Measurements from ENCODE around the gene CHAD.

CHAD gene

GRCh38 chr17:50493744-50494143, 25.1 kb upstream of the CHAD start:
- no peaks in the 10 kb centered on the region for H3K79me2 ChIP-seq (ENCODE audit: insufficient read depth, low read length)
- no peaks in the 10 kb centered on the region for H3K36me3 ChIP-seq (ENCODE audit: insufficient read depth, low read length)
- TF ChIP-seq EZH2phosphoT487 (IDR thresholded peaks at IDR 0.05; ENCODE audit: borderline replicate concordance) (no peak), CTCF (conservative IDR thresholded peaks at IDR 0.05; ENCODE audit: low read length) (no peak)
- no peaks in the 10 kb centered on the region for H3K4me1 ChIP-seq (ENCODE audit: insufficient read depth, low read length, poor library complexity, severe bottlenecking)
- no peaks in the 10 kb centered on the region for H3K27me3 ChIP-seq (ENCODE audit: insufficient read depth, low read length, poor library complexity, severe bottlenecking)
- H3F3A ChIP-seq (ENCODE audit: low read depth) = no peaks in the 10 kb centered on the region
- H3K9me3 ChIP-seq (ENCODE audit: insufficient read depth, low read depth, low read length) = no peaks in the 10 kb centered on the region
- H3K9me2 ChIP-seq (replicated peaks; ENCODE audit: low read depth, low read length) = no peaks in the 10 kb centered on the region
- no peak overlapping the region for H3K9ac ChIP-seq (ENCODE audit: low read depth, low read length, poor library complexity, severe bottlenecking)
- no peak overlapping the region for H3K4me2 ChIP-seq (ENCODE audit: low read depth, low read length, poor library complexity, severe bottlenecking)
- no peaks in the 10 kb centered on the region for H4K20me1 ChIP-seq (ENCODE audit: insufficient read depth, low read length, poor library complexity, severe bottlenecking)
- H3K4me3 ChIP-seq (ENCODE audit: low read length, poor library complexity, severe bottlenecking) = no peak overlapping the region
- H2AFZ ChIP-seq (ENCODE audit: low read length) = no peak overlapping the region

GRCh38 chr17:50492214-50492613, 23.5 kb upstream of the CHAD start:
- H3K9ac ChIP-seq (ENCODE audit: low read depth, low read length, poor library complexity, severe bottlenecking) = no peak overlapping the region
- no peaks in the 10 kb centered on the region for H3K79me2 ChIP-seq (ENCODE audit: insufficient read depth, low read length)
- H3K9me3 ChIP-seq (ENCODE audit: insufficient read depth, low read depth, low read length) = no peaks in the 10 kb centered on the region
- no peaks in the 10 kb centered on the region for H3K36me3 ChIP-seq (ENCODE audit: insufficient read depth, low read length)
- no peak overlapping the region for H3K4me2 ChIP-seq (ENCODE audit: low read depth, low read length, poor library complexity, severe bottlenecking)
- no peaks in the 10 kb centered on the region for H3K27me3 ChIP-seq (ENCODE audit: insufficient read depth, low read length, poor library complexity, severe bottlenecking)
- H3K9me2 ChIP-seq (replicated peaks; ENCODE audit: low read depth, low read length) = no peaks in the 10 kb centered on the region
- H3K4me3 ChIP-seq (ENCODE audit: low read length, poor library complexity, severe bottlenecking) = no peak overlapping the region
- H4K20me1 ChIP-seq (ENCODE audit: insufficient read depth, low read length, poor library complexity, severe bottlenecking) = no peaks in the 10 kb centered on the region
- H2AFZ ChIP-seq (ENCODE audit: low read length) = no peak overlapping the region
- no peaks in the 10 kb centered on the region for H3F3A ChIP-seq (ENCODE audit: low read depth)
- no peaks in the 10 kb centered on the region for H3K4me1 ChIP-seq (ENCODE audit: insufficient read depth, low read length, poor library complexity, severe bottlenecking)
- TF ChIP-seq CTCF (conservative IDR thresholded peaks at IDR 0.05; ENCODE audit: low read length) (no peak), EZH2phosphoT487 (IDR thresholded peaks at IDR 0.05; ENCODE audit: borderline replicate concordance) (no peak)

GRCh38 chr17:50491505-50491904, 22.8 kb upstream of the CHAD start:
- Histone ChIP-seq H3K27me3 (ENCODE audit: insufficient read depth, low read length, poor library complexity, severe bottlenecking) (no peaks in the 10 kb centered on the region), H3F3A (ENCODE audit: low read depth) (no peaks in the 10 kb centered on the region), H4K20me1 (ENCODE audit: insufficient read depth, low read length, poor library complexity, severe bottlenecking) (no peaks in the 10 kb centered on the region), H3K4me2 (ENCODE audit: low read depth, low read length, poor library complexity, severe bottlenecking) (no peak overlapping the region), H3K9me3 (ENCODE audit: insufficient read depth, low read depth, low read length) (no peaks in the 10 kb centered on the region), H3K9me2 (replicated peaks; ENCODE audit: low read depth, low read length) (no peaks in the 10 kb centered on the region), H3K9ac (ENCODE audit: low read depth, low read length, poor library complexity, severe bottlenecking) (no peak overlapping the region), H3K36me3 (ENCODE audit: insufficient read depth, low read length) (no peaks in the 10 kb centered on the region), H3K4me1 (ENCODE audit: insufficient read depth, low read length, poor library complexity, severe bottlenecking) (no peaks in the 10 kb centered on the region), H3K79me2 (ENCODE audit: insufficient read depth, low read length) (no peaks in the 10 kb centered on the region), H3K4me3 (ENCODE audit: low read length, poor library complexity, severe bottlenecking) (no peak overlapping the region), H2AFZ (ENCODE audit: low read length) (no peak overlapping the region)
- TF ChIP-seq CTCF (conservative IDR thresholded peaks at IDR 0.05; ENCODE audit: low read length) (no peak), EZH2phosphoT487 (IDR thresholded peaks at IDR 0.05; ENCODE audit: borderline replicate concordance) (no peak)
